Peyer's patch (tissue), 4 donors: ENCODE data around the gene MGARP.

Experiments used
- POLR2A ChIP-seq, 2 donors: fragments of 450-650 bp; IDR thresholded peaks; one replicate each; pipeline ENCODE4 v1.5.1; 2017; ENCODE audit warnings: antibody characterized with exemption in 2 of 2, mild to moderate bottlenecking in 2 of 2, moderate library complexity in 2 of 2
- TF ChIP-seq, protein P1 (sequence below), 6 experiments: fragments of 450-650 bp in 4 of 6; fragments of 200-600 bp in 2 of 6; sonication (generic) in 1 of 6; IDR thresholded peaks; one replicate each; pipeline ENCODE4 v1.5.1; 2017 to 2019; ENCODE audit warnings: antibody characterized with exemption in 6 of 6, mild to moderate bottlenecking in 3 of 6, moderate library complexity in 1 of 6

DNA sequence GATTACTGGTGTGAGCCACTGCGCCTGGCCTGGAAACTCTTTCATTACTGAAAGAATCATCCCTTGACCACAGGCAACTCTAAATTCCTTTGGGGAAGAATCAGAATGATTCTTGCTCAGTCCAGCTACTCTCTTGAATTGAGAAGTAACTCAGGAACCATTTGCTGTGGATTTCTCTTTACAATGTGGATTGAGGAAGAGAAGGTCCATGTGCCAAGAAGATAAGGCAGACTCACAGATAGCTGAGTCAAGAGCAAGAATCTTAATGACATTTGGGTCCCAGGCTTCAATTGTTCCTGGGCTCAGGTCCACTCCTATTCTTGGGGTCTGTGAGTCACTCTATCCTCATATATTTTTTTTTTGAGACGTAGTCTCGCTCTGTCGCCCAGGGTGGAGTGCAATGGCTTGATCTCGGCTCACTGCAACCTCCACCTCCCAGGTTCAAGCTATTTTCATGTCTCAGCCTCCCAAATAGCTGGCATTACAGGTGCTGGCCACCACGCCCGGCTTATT is 6.2 kb upstream of the MGARP start:
- TF ChIP-seq, protein P1, sequence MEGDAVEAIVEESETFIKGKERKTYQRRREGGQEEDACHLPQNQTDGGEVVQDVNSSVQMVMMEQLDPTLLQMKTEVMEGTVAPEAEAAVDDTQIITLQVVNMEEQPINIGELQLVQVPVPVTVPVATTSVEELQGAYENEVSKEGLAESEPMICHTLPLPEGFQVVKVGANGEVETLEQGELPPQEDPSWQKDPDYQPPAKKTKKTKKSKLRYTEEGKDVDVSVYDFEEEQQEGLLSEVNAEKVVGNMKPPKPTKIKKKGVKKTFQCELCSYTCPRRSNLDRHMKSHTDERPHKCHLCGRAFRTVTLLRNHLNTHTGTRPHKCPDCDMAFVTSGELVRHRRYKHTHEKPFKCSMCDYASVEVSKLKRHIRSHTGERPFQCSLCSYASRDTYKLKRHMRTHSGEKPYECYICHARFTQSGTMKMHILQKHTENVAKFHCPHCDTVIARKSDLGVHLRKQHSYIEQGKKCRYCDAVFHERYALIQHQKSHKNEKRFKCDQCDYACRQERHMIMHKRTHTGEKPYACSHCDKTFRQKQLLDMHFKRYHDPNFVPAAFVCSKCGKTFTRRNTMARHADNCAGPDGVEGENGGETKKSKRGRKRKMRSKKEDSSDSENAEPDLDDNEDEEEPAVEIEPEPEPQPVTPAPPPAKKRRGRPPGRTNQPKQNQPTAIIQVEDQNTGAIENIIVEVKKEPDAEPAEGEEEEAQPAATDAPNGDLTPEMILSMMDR (IDR thresholded peaks at IDR 0.05), result no peak
- TF ChIP-seq POLR2A (IDR thresholded peaks at IDR 0.05), result no peak
